Stimulated activated CD8-positive, alpha-beta memory T cell treated with anti-CD3 and anti-CD28 coated beads, Interleukin-12 subunit alpha, Interleukin-12 subunit beta, amount 100 ng/mL, for 1 hour (primary cell): ENCODE measurements around the gene SIK2.
"Not testable (repeated sequence)": the region's sequence is repeated elsewhere in the genome, so short reads cannot be mapped to it uniquely, and the experiment has no call there.

Experiments
- DNase-seq: peaks from one replicate; pipeline ENCODE4 v3.0.0-alpha.2; 2020; ENCODE audit warnings: low read depth

The SIK2 gene

GRCh38 chr11:111761036-111761435, 158.8 kb downstream of the SIK2 start:
- DNase-seq: no peak

GRCh38 chr11:111762526-111762925, 160.3 kb downstream of the SIK2 start:
- DNase-seq: no peak

DNA sequence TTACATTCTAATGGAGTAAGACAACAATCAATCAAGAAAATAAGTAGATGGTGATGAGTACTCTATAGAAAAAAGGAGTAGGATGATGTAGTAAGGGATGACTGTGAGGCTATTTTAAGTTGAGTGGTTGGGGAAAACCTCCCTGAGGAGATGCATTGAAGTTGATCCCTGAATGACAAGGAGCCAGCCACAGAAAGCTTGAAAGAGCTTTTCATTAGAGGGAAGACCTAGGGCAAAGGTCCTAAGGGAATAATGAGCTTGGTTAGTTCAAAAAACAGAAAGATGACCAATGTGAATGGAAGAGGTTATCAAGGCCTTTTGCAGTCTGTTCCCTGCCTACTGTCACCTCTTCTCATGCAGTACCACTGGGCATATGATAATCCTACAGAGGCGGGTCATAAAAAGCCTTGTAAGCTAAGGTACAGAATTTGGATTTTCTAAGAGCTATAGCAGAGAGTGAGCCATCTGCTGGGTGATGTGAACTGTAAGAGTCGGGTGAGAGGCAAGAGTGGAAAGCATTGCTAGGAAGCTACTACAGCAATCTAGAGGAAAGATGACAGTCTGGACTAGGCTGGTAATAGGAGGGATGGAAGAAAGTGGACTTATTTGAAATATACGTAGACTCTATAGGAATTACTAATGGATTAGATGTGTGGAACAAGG, 160.9 kb downstream of the SIK2 start:
- no peak for DNase-seq

- DNase-seq: no peak
Measured at GRCh38 chr11:111764621-111765020, 162.4 kb downstream of the SIK2 start.

GRCh38 chr11:111765320-111765983, 163.2 kb downstream of the SIK2 start:
- DNase-seq: no peak

GRCh38 chr11:111765984-111766833, 164.0 kb downstream of the SIK2 start, which contains the start of gene PPP2R1B:
TSS of gene PPP2R1B (minus strand) at chr11:111766389. CDS start at chr11:111766361, 28 bp downstream.
- DNase-seq: peak; percentile 52

GRCh38 chr11:111766834-111767142, 164.5 kb downstream of the SIK2 start:
- DNase-seq: no peak

- no peak for DNase-seq
Measured at GRCh38 chr11:111770581-111771134, 168.4 kb downstream of the SIK2 start.

DNA sequence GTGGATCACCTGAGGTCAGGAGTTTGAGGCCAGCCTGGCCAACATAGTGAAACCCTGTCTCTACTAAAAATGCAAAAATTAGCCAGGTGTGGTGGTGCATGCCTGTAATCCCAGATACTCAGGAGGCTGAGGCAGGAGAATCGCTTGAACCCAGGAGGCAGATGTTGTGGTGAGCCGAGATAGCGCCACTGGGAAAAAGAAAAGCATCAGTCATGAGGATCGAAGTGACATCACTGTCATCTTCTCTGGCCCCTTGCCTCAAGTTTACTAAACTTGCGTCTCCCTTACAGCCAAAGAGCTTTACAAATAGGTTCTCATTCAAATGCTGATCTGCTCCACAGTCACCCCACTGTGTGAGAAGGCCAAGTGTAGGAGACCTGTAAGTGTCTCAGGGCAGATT, 169.0 kb downstream of the SIK2 start:
- not testable (repeated sequence) for DNase-seq

- DNase-seq: no peak
Measured at GRCh38 chr11:111772535-111772934, 170.3 kb downstream of the SIK2 start.

GRCh38 chr11:111774955-111775710, 172.9 kb downstream of the SIK2 start:
- DNase-seq: no peak

DNA sequence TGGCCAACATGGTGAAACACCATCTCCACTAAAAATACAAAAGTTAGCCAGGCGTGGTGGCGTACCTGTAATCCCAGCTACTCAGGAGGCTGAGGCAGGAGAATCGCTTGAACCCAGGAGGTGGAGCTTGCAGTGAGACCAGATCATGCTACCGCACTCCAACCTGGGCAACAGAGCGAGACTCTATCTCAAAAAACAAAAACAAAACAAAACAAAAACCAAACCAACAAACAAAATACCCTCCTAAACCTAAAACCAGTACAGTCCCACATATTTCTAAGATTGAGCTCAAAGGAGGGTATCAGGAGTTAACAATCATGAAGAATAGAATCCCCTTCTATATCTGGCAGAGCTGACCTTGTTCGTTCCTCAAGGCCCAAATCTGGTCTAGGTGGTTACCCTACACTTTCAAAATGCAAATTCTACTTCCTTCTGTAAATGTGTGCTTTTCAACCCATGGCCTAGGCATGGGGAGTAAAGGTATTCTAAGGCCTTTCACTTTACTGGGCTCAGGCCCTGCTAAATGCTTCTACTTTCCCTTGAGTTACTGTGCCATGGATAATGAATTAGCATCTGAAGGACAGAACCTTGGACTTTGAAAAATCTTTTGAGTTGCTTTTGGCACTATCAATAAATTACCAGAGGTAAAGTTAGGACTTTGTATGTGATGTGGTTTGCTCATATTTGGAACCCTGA, 174.3 kb downstream of the SIK2 start:
- no peak for DNase-seq

GRCh38 chr11:111777094-111778046, 175.1 kb downstream of the SIK2 start:
- DNase-seq: peak; percentile 6

DNA sequence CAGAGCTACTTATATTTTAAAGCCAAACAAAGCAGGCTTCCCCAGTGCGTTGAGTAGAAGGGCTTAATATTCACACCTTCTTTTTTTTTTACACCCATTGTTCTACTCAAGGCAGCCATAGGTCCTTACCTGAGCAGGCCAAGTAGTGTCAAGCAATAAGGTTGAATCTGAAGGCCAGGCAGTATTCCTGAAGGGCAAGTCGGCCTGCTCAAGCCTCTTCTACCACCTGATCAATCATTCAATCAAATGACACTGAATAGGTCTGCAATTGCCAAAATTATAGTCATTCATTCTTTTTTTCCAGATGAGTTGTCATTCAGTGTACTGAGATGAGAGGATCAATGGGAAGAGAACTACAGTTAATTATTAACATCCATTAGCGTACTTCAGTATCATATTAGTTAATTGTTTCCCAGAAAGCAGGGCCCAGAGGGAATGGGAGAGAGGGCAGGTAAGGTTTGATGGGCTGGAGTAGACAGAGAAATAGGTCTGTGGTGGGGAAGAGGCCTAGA, 175.9 kb downstream of the SIK2 start:
- no peak for DNase-seq

- no peak for DNase-seq
Measured at GRCh38 chr11:111779118-111779517, 176.9 kb downstream of the SIK2 start.
